ENCODE results near the gene TNN.
"Not testable (repeated sequence)": the region's sequence is repeated elsewhere in the genome, so short reads cannot be mapped to it uniquely, and the experiment has no call there.

The TNN gene

GRCh38 chr1:175072099-175072951 lies 4.7 kb downstream of the TNN start:
- peak; percentile 65 for DNase-seq (ENCODE audit: low spot score)

GRCh38 chr1:175073061-175073460 lies 5.4 kb downstream of the TNN start:
- DNase-seq (ENCODE audit: low spot score): peak; percentile 57

GRCh38 chr1:175073633-175074032 lies 6.0 kb downstream of the TNN start:
- no peak for DNase-seq (ENCODE audit: low spot score)

GRCh38 chr1:175075572-175076568 lies 8.2 kb downstream of the TNN start:
- DNase-seq (ENCODE audit: low spot score): no peak

- no peak for DNase-seq (ENCODE audit: low spot score)
Measured at GRCh38 chr1:175077356-175078030, 9.9 kb downstream of the TNN start.

GRCh38 chr1:175078629-175079028 lies 11.0 kb downstream of the TNN start:
- DNase-seq (ENCODE audit: low spot score): no peak

- no peak for DNase-seq (ENCODE audit: low spot score)
Measured at GRCh38 chr1:175079338-175079737, 11.7 kb downstream of the TNN start.

GRCh38 chr1:175080030-175080429 lies 12.4 kb downstream of the TNN start:
- no peak for DNase-seq (ENCODE audit: low spot score)

GRCh38 chr1:175081983-175082382 lies 14.3 kb downstream of the TNN start:
- no peak for DNase-seq (ENCODE audit: low spot score)

- no peak for DNase-seq (ENCODE audit: low spot score)
Measured at GRCh38 chr1:175088525-175088951, 20.9 kb downstream of the TNN start.

- no peak for DNase-seq (ENCODE audit: low spot score)
Measured at GRCh38 chr1:175089136-175089718, 21.6 kb downstream of the TNN start.

GRCh38 chr1:175090780-175091179 lies 23.1 kb downstream of the TNN start:
- no peak for DNase-seq (ENCODE audit: low spot score)

- DNase-seq (ENCODE audit: low spot score): no peak
Measured at GRCh38 chr1:175094626-175095025, 27.0 kb downstream of the TNN start.

- DNase-seq (ENCODE audit: low spot score): no peak
Measured at GRCh38 chr1:175095069-175095468, 27.4 kb downstream of the TNN start.

- no peak for DNase-seq (ENCODE audit: low spot score)
Measured at GRCh38 chr1:175095978-175096607, 28.5 kb downstream of the TNN start.

- no peak for DNase-seq (ENCODE audit: low spot score)
Measured at GRCh38 chr1:175097361-175097760, 29.7 kb downstream of the TNN start.

- no peak for DNase-seq (ENCODE audit: low spot score)
Measured at GRCh38 chr1:175099916-175100315, 32.3 kb downstream of the TNN start.

- not testable (repeated sequence) for DNase-seq (ENCODE audit: low spot score)
Measured at GRCh38 chr1:175102166-175102565, 34.5 kb downstream of the TNN start.

- DNase-seq (ENCODE audit: low spot score): not testable (repeated sequence)
Measured at GRCh38 chr1:175106536-175106935, 38.9 kb downstream of the TNN start.

- not testable (repeated sequence) for DNase-seq (ENCODE audit: low spot score)
Measured at GRCh38 chr1:175108331-175108820, 40.7 kb downstream of the TNN start.

- DNase-seq (ENCODE audit: low spot score): no peak
Measured at GRCh38 chr1:175114996-175115395, 47.4 kb downstream of the TNN start.

All from AG08395 (cell line).